Left ventricle myocardium inferior (tissue), 1 donor: Measurements from ENCODE around the gene DEFB112. TPM values are rescaled to one million over a fixed set of nuclear protein-coding genes. Genes with fewer than 3 reads are reported as not detected.

Experiments used
- DNase-seq: peaks from one replicate; pipeline ENCODE4 v3.0.0-alpha.2; 2020
- H3K27ac ChIP-seq: fragments of 200-600 bp; replicated peaks from 2 replicates; pipeline ENCODE4 v1.8.0; 2021
- H3K27me3 ChIP-seq: fragments of 200-600 bp; 2 replicates; pipeline ENCODE4 v1.8.0; 2021; ENCODE audit warnings: low read depth
- H3K36me3 ChIP-seq: fragments of 200-600 bp; 2 replicates; pipeline ENCODE4 v1.8.0; 2021
- H3K4me1 ChIP-seq: fragments of 200-600 bp; 2 replicates; pipeline ENCODE4 v1.8.0; 2021
- H3K4me3 ChIP-seq: fragments of 200-600 bp; 2 replicates; pipeline ENCODE4 v1.8.0; 2021; ENCODE audit warnings: mild to moderate bottlenecking, moderate library complexity
- H3K9me3 ChIP-seq: fragments of 200-600 bp; replicated peaks from 2 replicates; pipeline ENCODE4 v1.8.0; 2021
- CTCF ChIP-seq: fragments of 200-600 bp; IDR thresholded peaks from 2 replicates; pipeline ENCODE4 v1.8.0; 2021; ENCODE audit warnings: antibody characterized with exemption, mild to moderate bottlenecking, borderline replicate concordance
- intact Hi-C: fragments of 100-400 bp; cut with micrococcal nuclease; formaldehyde crosslinking; loops from one replicate; pipeline ENCODE4 v1.11.0; 2022
- total RNA-seq: library from RNA; stranded (reverse); fragmentation: NEBNext Ultra II Directional; extraction: Animal tissue kit (Norgen Biotek cat#: 25700); gene quantifications from one replicate; pipeline ENCODE4 v1.2.1, GENCODE V29; 2021
- donor health status: DM: no; HTN: yes; CAD: no; lungs with severe emphysema.

DEFB112 gene
- total RNA-seq, 1 donor from 2014 or later, result not detected

GRCh38 chr6:50003139-50003538 lies 46.6 kb downstream of the DEFB112 start:
- intact Hi-C loops, result no loop called here
- Histone ChIP-seq H3K4me1 (no peaks in the 10 kb centered on the region), H3K9me3 (no peaks in the 10 kb centered on the region), H3K27me3 (no peaks in the 10 kb centered on the region), H3K4me3 (no peak overlapping the region), H3K27ac (no peak overlapping the region), H3K36me3 (no peaks in the 10 kb centered on the region)
- DNase-seq, result no peak
- no peak for TF ChIP-seq CTCF

GRCh38 chr6:49995278-49995677 lies 54.5 kb downstream of the DEFB112 start:
- Histone ChIP-seq H3K27me3 (no peaks in the 10 kb centered on the region), H3K9me3 (no peaks in the 10 kb centered on the region), H3K4me1 (no peaks in the 10 kb centered on the region), H3K27ac (no peak overlapping the region), H3K36me3 (no peaks in the 10 kb centered on the region), H3K4me3 (no peak overlapping the region)
- intact Hi-C loops, result no loop called here
- no peak for DNase-seq
- no peak for TF ChIP-seq CTCF

Other genes starting within 250 kb of the DEFB112 start
- not detected for gene CRISP1, start 183.4 kb downstream of the DEFB112 start, total RNA-seq
- not detected for gene DEFB114, start 85.8 kb downstream of the DEFB112 start, total RNA-seq
- not detected for gene DEFB113, start 80.3 kb downstream of the DEFB112 start, total RNA-seq
- not detected for gene DEFB110, start 27.9 kb downstream of the DEFB112 start, total RNA-seq